SK-N-SH (cell line): ENCODE data around the gene IKZF2. TPM values are rescaled to one million over a fixed set of nuclear protein-coding genes. Genes with fewer than 3 reads are reported as not detected.

Source experiments
- CTCF ChIA-PET: fragments of 300-600, 350-600 bp; formaldehyde crosslinking; extraction: SDS; loops from one replicate; lab custom pipeline; 2021; lab: Yijun Ruan, JAX
- POLR2A ChIA-PET: fragments of 350-600 bp; sonication (Branson Sonifier 250); formaldehyde crosslinking; extraction: SDS; loops from one replicate; lab custom pipeline; 2020; ENCODE audit warnings: antibody characterized with exemption, inconsistent platforms; lab: Yijun Ruan, JAX
- DNase-seq: peaks from one replicate; pipeline ENCODE4 v3.0.0; 2012
- H2AFZ ChIP-seq: fragments of 200-600 bp; sonication (generic); 2 replicates; pipeline ENCODE4 v1.8.1; 2016; ENCODE audit warnings: antibody characterized with exemption, mild to moderate bottlenecking, low read depth
- H3F3A ChIP-seq: fragments of 200-600 bp; sonication (generic); replicated peaks from 2 replicates; pipeline ENCODE3; 2016; ENCODE audit warnings: antibody characterized with exemption, mild to moderate bottlenecking; ENCODE audit not compliant: insufficient read depth
- H3K27ac ChIP-seq, 2 experiments: fragments of 200-500 bp in 1 of 2; fragments of 200-600 bp in 1 of 2; sonication (Bioruptor generic) in 1 of 2; sonication (generic), shearing (Covaris generic) in 1 of 2; 2 replicates each; pipeline versions ENCODE4 v1.5.1 to v1.6.1; 2014 to 2016; ENCODE audit warnings: low read depth in 2 of 2, inconsistent platforms in 1 of 2, low read length in 1 of 2, mild to moderate bottlenecking in 1 of 2, mixed read lengths in 1 of 2
- H3K27me3 ChIP-seq: fragments of 200-600 bp; sonication (generic), shearing (Covaris generic); 2 replicates; pipeline ENCODE4 v1.6.1; 2016; ENCODE audit warnings: mixed run types; ENCODE audit not compliant: insufficient read depth
- H3K36me3 ChIP-seq, 2 experiments: fragments of 200-500 bp in 1 of 2; fragments of 200-600 bp in 1 of 2; sonication (Bioruptor generic) in 1 of 2; sonication (generic) in 1 of 2; replicated peaks in 1 of 2; 2 replicates each; pipeline versions ENCODE3 to v1.5.1; 2014 to 2016; ENCODE audit warnings: low read length in 1 of 2, mild to moderate bottlenecking in 1 of 2; ENCODE audit not compliant: insufficient read depth in 2 of 2, control insufficient read depth in 1 of 2
- H3K4me1 ChIP-seq, 2 experiments: fragments of 200-500 bp in 1 of 2; fragments of 200-600 bp in 1 of 2; sonication (Bioruptor generic) in 1 of 2; sonication (generic), shearing (Covaris generic) in 1 of 2; 2 replicates each; pipeline versions ENCODE4 v1.5.1 to v1.6.1; 2014 to 2016; ENCODE audit warnings: low read depth in 1 of 2, low read length in 1 of 2, mixed run types in 1 of 2; ENCODE audit not compliant: insufficient read depth in 2 of 2, control insufficient read depth in 1 of 2
- H3K4me2 ChIP-seq: fragments of 200-600 bp; sonication (generic), shearing (Covaris generic); 2 replicates; pipeline ENCODE4 v1.6.1; 2017; ENCODE audit warnings: mixed run types
- H3K4me3 ChIP-seq, 2 experiments: fragments of 200-500 bp in 1 of 2; fragments of 200-600 bp in 1 of 2; sonication (Bioruptor generic) in 1 of 2; sonication (generic), shearing (Covaris generic) in 1 of 2; 2 replicates each; pipeline versions ENCODE4 v1.5.1 to v1.8.1; 2014 to 2016; ENCODE audit warnings: low read depth in 2 of 2, inconsistent platforms in 1 of 2, low read length in 1 of 2, mild to moderate bottlenecking in 1 of 2, mixed read lengths in 1 of 2, moderate library complexity in 1 of 2
- H3K79me2 ChIP-seq: fragments of 200-600 bp; sonication (generic); 2 replicates; pipeline ENCODE4 v1.8.1; 2017; ENCODE audit warnings: mild to moderate bottlenecking; ENCODE audit not compliant: insufficient read depth
- H3K9ac ChIP-seq: fragments of 200-600 bp; sonication (generic); 2 replicates; pipeline ENCODE4 v1.6.1; 2017; ENCODE audit warnings: mixed run types
- H3K9me2 ChIP-seq: fragments of 200-600 bp; sonication (generic); 2 replicates; pipeline ENCODE4 v1.6.1; 2017; ENCODE audit warnings: mixed run types
- H3K9me3 ChIP-seq: fragments of 200-600 bp; sonication (generic); 2 replicates; pipeline ENCODE4 v1.6.1; 2017; ENCODE audit warnings: mixed run types, mild to moderate bottlenecking, moderate library complexity
- H4K20me1 ChIP-seq: fragments of 200-600 bp; sonication (generic); 2 replicates; pipeline ENCODE4 v1.6.1; 2017; ENCODE audit warnings: mild to moderate bottlenecking, mixed run types; ENCODE audit not compliant: insufficient read depth
- ELF1 ChIP-seq: IDR thresholded peaks from 2 replicates; pipeline ENCODE4 v1.4.0; 2012
- EZH2phosphoT487 ChIP-seq: fragments of 200-600 bp; sonication (generic); IDR thresholded peaks from 2 replicates; pipeline ENCODE4 v1.6.1; 2017; ENCODE audit warnings: low read depth, mixed run types, mild to moderate bottlenecking, antibody characterized with exemption, moderate library complexity, borderline replicate concordance
- FOXM1 ChIP-seq: IDR thresholded peaks from 2 replicates; pipeline ENCODE4 v1.4.0; 2012; ENCODE audit warnings: low read depth, mild to moderate bottlenecking
- GATA2 ChIP-seq: sonication (generic); formaldehyde crosslinking; IDR thresholded peaks from 2 replicates; pipeline ENCODE4 v1.5.0; 2020; ENCODE audit warnings: mild to moderate bottlenecking, missing genetic modification reagents
- NRF1 ChIP-seq: IDR thresholded peaks from 2 replicates; pipeline ENCODE4 v1.6.1; 2012; ENCODE audit warnings: low read depth, mild to moderate bottlenecking, low read length
- POLR2AphosphoS5 ChIP-seq: IDR thresholded peaks from 2 replicates; pipeline ENCODE4 v1.6.1; 2012; ENCODE audit warnings: low read depth, low read length
- RAD21 ChIP-seq: IDR thresholded peaks from 2 replicates; pipeline ENCODE4 v1.6.1; 2012; ENCODE audit warnings: mild to moderate bottlenecking, low read length
- RFX5 ChIP-seq: IDR thresholded peaks from 2 replicates; pipeline ENCODE4 v1.6.1; 2012; ENCODE audit warnings: mild to moderate bottlenecking, improper control_type of control experiment, low read length
- RXRA ChIP-seq: IDR thresholded peaks from 2 replicates; pipeline ENCODE4 v1.4.0; 2012; ENCODE audit warnings: low read depth, mild to moderate bottlenecking, borderline replicate concordance
- SMC3 ChIP-seq: IDR thresholded peaks from 2 replicates; pipeline ENCODE4 v1.6.1; 2012; ENCODE audit warnings: low read depth, low read length, improper control_type of control experiment
- TEAD4 ChIP-seq: IDR thresholded peaks from 2 replicates; pipeline ENCODE4 v1.4.0; 2012; ENCODE audit warnings: mild to moderate bottlenecking, borderline replicate concordance; ENCODE audit not compliant: insufficient read depth
- YY1 ChIP-seq: IDR thresholded peaks from 2 replicates; pipeline ENCODE4 v1.4.0; 2012; ENCODE audit warnings: low read depth, mild to moderate bottlenecking
- WGBS: methylation state at CpG from one replicate; pipeline ENCODE4 v1.1.6; 2017; ENCODE audit warnings: low lambda C conversion rate; 5-methylcytosine and 5-hydroxymethylcytosine counted together
- polyA plus RNA-seq, 3 experiments: library from polyadenylated mRNA; depleted of rRNA; stranded (reverse); fragments of >200 nt; gene quantifications; 2 replicates each; pipeline ENCODE4 v1.2.3, GENCODE V29; 2012
- TF ChIP-seq, protein P1 (sequence below): fragments of 200-600 bp; sonication (generic); IDR thresholded peaks from 2 replicates; pipeline ENCODE4 v1.6.1; 2017; ENCODE audit warnings: antibody characterized with exemption, mild to moderate bottlenecking, moderate library complexity
- TF ChIP-seq, protein P2 (sequence below): IDR thresholded peaks from 2 replicates; pipeline ENCODE4 v1.4.0; 2012; ENCODE audit warnings: low read depth, borderline replicate concordance
- TF ChIP-seq, protein P3 (sequence below): IDR thresholded peaks from 2 replicates; pipeline ENCODE4 v1.6.1; 2012; ENCODE audit warnings: mild to moderate bottlenecking, low read depth, low read length, moderate library complexity

IKZF2 gene
- polyA plus RNA-seq, 1 of the 3 experiments (the other 2 are of a cell fraction): 1.3 TPM

DNA sequence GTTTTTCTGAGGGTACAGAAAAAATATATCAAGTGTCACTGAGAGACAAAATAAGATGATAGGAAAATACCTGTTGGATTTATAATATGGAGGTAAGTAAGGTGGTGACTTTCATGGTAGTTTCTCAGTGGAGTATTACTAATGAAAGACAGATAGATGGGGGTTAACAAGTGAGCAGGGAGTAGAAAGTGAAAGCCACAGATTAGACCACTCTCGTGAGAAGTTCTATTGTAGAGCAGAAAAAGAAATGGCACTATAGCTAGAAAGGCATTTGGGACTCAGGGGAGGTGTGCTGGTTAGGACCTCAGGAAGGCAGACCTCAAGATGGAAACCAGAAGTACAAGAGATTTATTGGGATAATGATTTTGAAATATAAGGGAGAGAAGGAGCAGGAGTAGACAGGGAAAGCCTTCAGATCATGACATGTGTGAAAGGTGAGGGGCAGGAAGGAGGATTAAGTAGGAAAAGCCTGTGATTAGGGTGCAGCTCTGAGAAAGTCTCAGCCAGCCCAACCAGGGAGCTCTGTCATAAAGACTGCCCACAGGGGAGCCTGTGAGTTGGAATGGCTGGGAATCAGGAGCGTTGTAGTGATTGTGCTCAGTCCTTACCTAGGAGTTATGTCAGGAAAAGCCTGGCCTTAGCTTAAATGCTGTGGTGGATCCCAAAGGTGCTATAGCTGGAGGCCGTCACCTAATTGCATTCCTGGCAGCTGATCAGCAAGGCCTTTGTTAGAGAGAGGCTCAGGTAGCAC is 198.1 kb downstream of the IKZF2 start:
- Histone ChIP-seq H3F3A (no peaks in the 10 kb centered on the region), H3K79me2 (no peaks in the 10 kb centered on the region), H3K27me3 (no peaks in the 10 kb centered on the region), H3K36me3 (no peaks in the 10 kb centered on the region), H2AFZ (no peak overlapping the region), H3K4me3 (no peak overlapping the region), H3K4me1 (peaks cover 0 to 3% of the 10 kb centered on the region in 2 experiments; a peak in 1 of 4 replicates), H3K9me3 (no peaks in the 10 kb centered on the region), H3K27ac (no peak overlapping the region), H4K20me1 (no peaks in the 10 kb centered on the region), H3K9ac (no peak overlapping the region), H3K9me2 (no peaks in the 10 kb centered on the region), H3K4me2 (no peak overlapping the region)
- TF ChIP-seq RXRA (no peak), RFX5 (no peak)
- TF ChIP-seq, protein P1, sequence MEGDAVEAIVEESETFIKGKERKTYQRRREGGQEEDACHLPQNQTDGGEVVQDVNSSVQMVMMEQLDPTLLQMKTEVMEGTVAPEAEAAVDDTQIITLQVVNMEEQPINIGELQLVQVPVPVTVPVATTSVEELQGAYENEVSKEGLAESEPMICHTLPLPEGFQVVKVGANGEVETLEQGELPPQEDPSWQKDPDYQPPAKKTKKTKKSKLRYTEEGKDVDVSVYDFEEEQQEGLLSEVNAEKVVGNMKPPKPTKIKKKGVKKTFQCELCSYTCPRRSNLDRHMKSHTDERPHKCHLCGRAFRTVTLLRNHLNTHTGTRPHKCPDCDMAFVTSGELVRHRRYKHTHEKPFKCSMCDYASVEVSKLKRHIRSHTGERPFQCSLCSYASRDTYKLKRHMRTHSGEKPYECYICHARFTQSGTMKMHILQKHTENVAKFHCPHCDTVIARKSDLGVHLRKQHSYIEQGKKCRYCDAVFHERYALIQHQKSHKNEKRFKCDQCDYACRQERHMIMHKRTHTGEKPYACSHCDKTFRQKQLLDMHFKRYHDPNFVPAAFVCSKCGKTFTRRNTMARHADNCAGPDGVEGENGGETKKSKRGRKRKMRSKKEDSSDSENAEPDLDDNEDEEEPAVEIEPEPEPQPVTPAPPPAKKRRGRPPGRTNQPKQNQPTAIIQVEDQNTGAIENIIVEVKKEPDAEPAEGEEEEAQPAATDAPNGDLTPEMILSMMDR: no peak
- CTCF ChIA-PET: no interaction called here
- 90% methylated on average over 2 of the region's 3 CpGs for WGBS
- no peak for DNase-seq
- POLR2A ChIA-PET: no interaction called here

DNA sequence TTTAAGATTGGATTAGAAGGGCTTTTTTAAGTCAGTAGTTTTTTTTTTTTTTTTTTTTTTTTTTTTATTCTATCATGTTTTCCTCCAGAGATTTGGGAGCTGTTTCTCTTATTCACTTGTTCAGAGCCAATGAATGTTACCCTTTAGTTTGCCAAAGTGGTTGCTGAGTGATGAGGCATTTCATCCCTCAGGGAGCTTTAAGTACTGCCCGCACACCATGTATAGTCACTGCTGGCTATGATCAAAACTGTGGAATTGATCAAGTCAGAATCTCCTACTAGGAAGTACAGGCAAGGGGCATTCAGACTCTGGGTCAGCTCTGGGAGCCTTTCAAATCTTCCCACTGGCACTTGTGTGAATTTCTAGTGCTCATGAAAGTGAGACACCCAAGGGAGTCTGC is 201.6 kb downstream of the IKZF2 start:
- ChIA-PET POLR2A (no interaction called here), CTCF (no interaction called here)
- Histone ChIP-seq H3K9ac (no peak overlapping the region), H3K9me2 (no peaks in the 10 kb centered on the region), H3F3A (no peaks in the 10 kb centered on the region), H4K20me1 (no peaks in the 10 kb centered on the region), H3K36me3 (no peaks in the 10 kb centered on the region), H3K27me3 (no peaks in the 10 kb centered on the region), H3K9me3 (no peaks in the 10 kb centered on the region), H2AFZ (no peak overlapping the region), H3K4me3 (no peak overlapping the region), H3K4me1 (no peaks in the 10 kb centered on the region), H3K27ac (no peak overlapping the region), H3K4me2 (no peak overlapping the region), H3K79me2 (no peaks in the 10 kb centered on the region)
- DNase-seq: no peak
- TF ChIP-seq, protein P2, sequence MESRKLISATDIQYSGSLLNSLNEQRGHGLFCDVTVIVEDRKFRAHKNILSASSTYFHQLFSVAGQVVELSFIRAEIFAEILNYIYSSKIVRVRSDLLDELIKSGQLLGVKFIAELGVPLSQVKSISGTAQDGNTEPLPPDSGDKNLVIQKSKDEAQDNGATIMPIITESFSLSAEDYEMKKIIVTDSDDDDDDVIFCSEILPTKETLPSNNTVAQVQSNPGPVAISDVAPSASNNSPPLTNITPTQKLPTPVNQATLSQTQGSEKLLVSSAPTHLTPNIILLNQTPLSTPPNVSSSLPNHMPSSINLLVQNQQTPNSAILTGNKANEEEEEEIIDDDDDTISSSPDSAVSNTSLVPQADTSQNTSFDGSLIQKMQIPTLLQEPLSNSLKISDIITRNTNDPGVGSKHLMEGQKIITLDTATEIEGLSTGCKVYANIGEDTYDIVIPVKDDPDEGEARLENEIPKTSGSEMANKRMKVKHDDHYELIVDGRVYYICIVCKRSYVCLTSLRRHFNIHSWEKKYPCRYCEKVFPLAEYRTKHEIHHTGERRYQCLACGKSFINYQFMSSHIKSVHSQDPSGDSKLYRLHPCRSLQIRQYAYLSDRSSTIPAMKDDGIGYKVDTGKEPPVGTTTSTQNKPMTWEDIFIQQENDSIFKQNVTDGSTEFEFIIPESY: no peak
- TF ChIP-seq FOXM1 (no peak), NRF1 (no peak), ELF1 (no peak), GATA2 (no peak), YY1 (no peak), RAD21 (no peak), SMC3 (no peak), POLR2AphosphoS5 (no peak), TEAD4 (no peak), EZH2phosphoT487 (no peak)
- TF ChIP-seq, protein P3, sequence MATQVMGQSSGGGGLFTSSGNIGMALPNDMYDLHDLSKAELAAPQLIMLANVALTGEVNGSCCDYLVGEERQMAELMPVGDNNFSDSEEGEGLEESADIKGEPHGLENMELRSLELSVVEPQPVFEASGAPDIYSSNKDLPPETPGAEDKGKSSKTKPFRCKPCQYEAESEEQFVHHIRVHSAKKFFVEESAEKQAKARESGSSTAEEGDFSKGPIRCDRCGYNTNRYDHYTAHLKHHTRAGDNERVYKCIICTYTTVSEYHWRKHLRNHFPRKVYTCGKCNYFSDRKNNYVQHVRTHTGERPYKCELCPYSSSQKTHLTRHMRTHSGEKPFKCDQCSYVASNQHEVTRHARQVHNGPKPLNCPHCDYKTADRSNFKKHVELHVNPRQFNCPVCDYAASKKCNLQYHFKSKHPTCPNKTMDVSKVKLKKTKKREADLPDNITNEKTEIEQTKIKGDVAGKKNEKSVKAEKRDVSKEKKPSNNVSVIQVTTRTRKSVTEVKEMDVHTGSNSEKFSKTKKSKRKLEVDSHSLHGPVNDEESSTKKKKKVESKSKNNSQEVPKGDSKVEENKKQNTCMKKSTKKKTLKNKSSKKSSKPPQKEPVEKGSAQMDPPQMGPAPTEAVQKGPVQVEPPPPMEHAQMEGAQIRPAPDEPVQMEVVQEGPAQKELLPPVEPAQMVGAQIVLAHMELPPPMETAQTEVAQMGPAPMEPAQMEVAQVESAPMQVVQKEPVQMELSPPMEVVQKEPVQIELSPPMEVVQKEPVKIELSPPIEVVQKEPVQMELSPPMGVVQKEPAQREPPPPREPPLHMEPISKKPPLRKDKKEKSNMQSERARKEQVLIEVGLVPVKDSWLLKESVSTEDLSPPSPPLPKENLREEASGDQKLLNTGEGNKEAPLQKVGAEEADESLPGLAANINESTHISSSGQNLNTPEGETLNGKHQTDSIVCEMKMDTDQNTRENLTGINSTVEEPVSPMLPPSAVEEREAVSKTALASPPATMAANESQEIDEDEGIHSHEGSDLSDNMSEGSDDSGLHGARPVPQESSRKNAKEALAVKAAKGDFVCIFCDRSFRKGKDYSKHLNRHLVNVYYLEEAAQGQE: no peak
- 100% methylated on average over 1 of the region's 1 CpG for WGBS
